Neuron (in vitro differentiated cells): ENCODE measurements around the gene ZMIZ2.
"Not testable (repeated sequence)": the region's sequence is repeated elsewhere in the genome, so short reads cannot be mapped to it uniquely, and the experiment has no call there.

Experiments used
- H2AFZ ChIP-seq: one replicate; pipeline ENCODE4 v1.6.1; 2013; ENCODE audit warnings: low read depth, mild to moderate bottlenecking, inconsistent platforms, low read length, moderate library complexity
- H3K27me3 ChIP-seq: one replicate; pipeline ENCODE4 v1.6.1; 2013; ENCODE audit warnings: low read length; ENCODE audit not compliant: insufficient read depth
- H3K36me3 ChIP-seq: one replicate; pipeline ENCODE4 v1.6.1; 2013; ENCODE audit warnings: low read length; ENCODE audit not compliant: insufficient read depth
- H3K4me1 ChIP-seq: one replicate; pipeline ENCODE4 v1.6.1; 2013; ENCODE audit warnings: low read length; ENCODE audit not compliant: insufficient read depth
- H3K4me3 ChIP-seq: 2 replicates; pipeline ENCODE4 v1.5.1; 2013; ENCODE audit warnings: mild to moderate bottlenecking, low read length, moderate library complexity
- H3K9me3 ChIP-seq: one replicate; pipeline ENCODE4 v1.6.1; 2013; ENCODE audit warnings: low read length

Gene ZMIZ2

GRCh38 chr7:44765579-44766415 lies 17.1 kb downstream of the ZMIZ2 start:
- Histone ChIP-seq H3K9me3 (no peaks in the 10 kb centered on the region), H3K36me3 (peaks cover 73% of the 10 kb centered on the region), H3K4me1 (no peaks in the 10 kb centered on the region), H3K27me3 (no peaks in the 10 kb centered on the region), H3K4me3 (no peak overlapping the region), H2AFZ (no peak overlapping the region)

GRCh38 chr7:44766416-44766801 lies 17.8 kb downstream of the ZMIZ2 start:
- no peaks in the 10 kb centered on the region for H3K27me3 ChIP-seq
- H3K36me3 ChIP-seq: peaks cover 67% of the 10 kb centered on the region
- no peaks in the 10 kb centered on the region for H3K4me1 ChIP-seq
- H2AFZ ChIP-seq: no peak overlapping the region
- H3K9me3 ChIP-seq: no peaks in the 10 kb centered on the region
- H3K4me3 ChIP-seq: no peak overlapping the region

GRCh38 chr7:44767134-44767911 lies 18.7 kb downstream of the ZMIZ2 start:
- Histone ChIP-seq H3K4me1 (no peaks in the 10 kb centered on the region), H3K27me3 (no peaks in the 10 kb centered on the region), H3K4me3 (no peak overlapping the region), H3K9me3 (no peaks in the 10 kb centered on the region), H3K36me3 (peaks cover 60% of the 10 kb centered on the region), H2AFZ (no peak overlapping the region)

- no peak overlapping the region for H3K4me3 ChIP-seq
- H3K36me3 ChIP-seq: peaks cover 52% of the 10 kb centered on the region
Measured at GRCh38 chr7:44767912-44768627, 19.4 kb downstream of the ZMIZ2 start.

GRCh38 chr7:44768628-44769371 lies 20.2 kb downstream of the ZMIZ2 start:
- Histone ChIP-seq H3K36me3 (peaks cover 45% of the 10 kb centered on the region), H3K4me3 (no peak overlapping the region), H3K27me3 (no peaks in the 10 kb centered on the region), H3K4me1 (no peaks in the 10 kb centered on the region), H2AFZ (no peak overlapping the region), H3K9me3 (no peaks in the 10 kb centered on the region)

More at GRCh38 chr7:44767912-44768627, 19.4 kb downstream of the ZMIZ2 start:
- H3K4me1 ChIP-seq: no peaks in the 10 kb centered on the region
- H3K9me3 ChIP-seq: no peaks in the 10 kb centered on the region
- H3K27me3 ChIP-seq: no peaks in the 10 kb centered on the region
- H2AFZ ChIP-seq: no peak overlapping the region

- Histone ChIP-seq H2AFZ (no peak overlapping the region), H3K27me3 (no peaks in the 10 kb centered on the region), H3K4me1 (no peaks in the 10 kb centered on the region), H3K36me3 (peaks cover 40% of the 10 kb centered on the region), H3K9me3 (no peaks in the 10 kb centered on the region), H3K4me3 (no peak overlapping the region)
Measured at GRCh38 chr7:44769376-44769775, 20.7 kb downstream of the ZMIZ2 start.

- no peak overlapping the region for H3K4me3 ChIP-seq
Measured at GRCh38 chr7:44769776-44770294, 21.2 kb downstream of the ZMIZ2 start.

GRCh38 chr7:44771358-44771757 lies 22.7 kb downstream of the ZMIZ2 start:
- Histone ChIP-seq H3K4me1 (no peaks in the 10 kb centered on the region), H3K27me3 (no peaks in the 10 kb centered on the region), H3K4me3 (no peak overlapping the region), H3K36me3 (peaks cover 24% of the 10 kb centered on the region), H2AFZ (no peak overlapping the region), H3K9me3 (no peaks in the 10 kb centered on the region)

More at GRCh38 chr7:44769776-44770294, 21.2 kb downstream of the ZMIZ2 start:
- Histone ChIP-seq H3K9me3 (no peaks in the 10 kb centered on the region), H3K4me1 (no peaks in the 10 kb centered on the region), H2AFZ (no peak overlapping the region), H3K36me3 (peaks cover 35% of the 10 kb centered on the region), H3K27me3 (no peaks in the 10 kb centered on the region)

- H3K4me3 ChIP-seq: no peak overlapping the region
- H3K4me1 ChIP-seq: no peaks in the 10 kb centered on the region
- H2AFZ ChIP-seq: no peak overlapping the region
- peaks cover 13% of the 10 kb centered on the region for H3K36me3 ChIP-seq
- H3K27me3 ChIP-seq: no peaks in the 10 kb centered on the region
- no peaks in the 10 kb centered on the region for H3K9me3 ChIP-seq
Measured at GRCh38 chr7:44772440-44772839, 23.8 kb downstream of the ZMIZ2 start.

GRCh38 chr7:44772867-44773266 lies 24.2 kb downstream of the ZMIZ2 start:
- Histone ChIP-seq H3K4me1 (no peaks in the 10 kb centered on the region), H3K36me3 (peaks cover 9% of the 10 kb centered on the region), H2AFZ (no peak overlapping the region), H3K9me3 (no peaks in the 10 kb centered on the region), H3K27me3 (no peaks in the 10 kb centered on the region), H3K4me3 (no peak overlapping the region)

- not testable (repeated sequence) for H3K27me3 ChIP-seq, H3K9me3 ChIP-seq, H3K4me3 ChIP-seq, H3K36me3 ChIP-seq, H3K4me1 ChIP-seq, H2AFZ ChIP-seq
Measured at GRCh38 chr7:44774486-44774885, 25.8 kb downstream of the ZMIZ2 start.

GRCh38 chr7:44775383-44776107 lies 26.9 kb downstream of the ZMIZ2 start:
- H3K4me1 ChIP-seq: no peaks in the 10 kb centered on the region
- no peaks in the 10 kb centered on the region for H3K36me3 ChIP-seq
- no peaks in the 10 kb centered on the region for H3K9me3 ChIP-seq
- no peak overlapping the region for H3K4me3 ChIP-seq
- no peak overlapping the region for H2AFZ ChIP-seq
- H3K27me3 ChIP-seq: no peaks in the 10 kb centered on the region
